Bronchial epithelial cell (primary cell): ENCODE results near the gene NFASC. TPM values are rescaled to one million over a fixed set of nuclear protein-coding genes. Genes with fewer than 3 reads are reported as not detected.

Experiments used
- DNase-seq: peaks from one replicate; pipeline ENCODE4 v3.0.0-alpha.2; 2010; ENCODE audit warnings: low read depth
- FAIRE-seq: peaks from 2 replicates; lab custom pipeline; 2011; peaks lifted over from hg19 to GRCh38; lab: Jason Lieb, UNC
- H3K27me3 ChIP-seq: 2 replicates; pipeline ENCODE4 v1.5.1; 2011; ENCODE audit warnings: low read length; ENCODE audit not compliant: control insufficient read depth, insufficient read depth
- H3K36me3 ChIP-seq: 2 replicates; pipeline ENCODE4 v1.5.1; 2011; ENCODE audit warnings: low read length; ENCODE audit not compliant: control insufficient read depth, insufficient read depth
- H3K4me3 ChIP-seq: 2 replicates; pipeline ENCODE4 v1.5.1; 2011; ENCODE audit warnings: mild to moderate bottlenecking, low read depth, low read length, control low read depth
- CTCF ChIP-seq: IDR thresholded peaks from 2 replicates; pipeline ENCODE4 v1.5.1; 2011; ENCODE audit warnings: mild to moderate bottlenecking, moderate library complexity, low read length, control low read depth, inconsistent platforms; ENCODE audit not compliant: insufficient read depth, severe bottlenecking
- total RNA-seq: library from RNA; depleted of rRNA; stranded (reverse); fragments of >200 nt; gene quantifications from 2 replicates; pipeline ENCODE4 v1.2.1, GENCODE V29; 2014

The NFASC gene
- total RNA-seq, 1 donor from 2014 or later = 0.53 TPM

GRCh38 chr1:204836856-204837255 lies 33.8 kb upstream of the NFASC start:
- FAIRE-seq (no peak), DNase-seq (no peak)
- no peak overlapping the region for H3K4me3 ChIP-seq

GRCh38 chr1:204837440-204838084 lies 33.1 kb upstream of the NFASC start:
- Histone ChIP-seq H3K27me3 (peaks cover 4% of the 10 kb centered on the region), H3K4me3 (no peak overlapping the region), H3K36me3 (no peaks in the 10 kb centered on the region)
- TF ChIP-seq CTCF = no peak
- peak; percentile 62 for FAIRE-seq
- peak; percentile 36 for DNase-seq

More at GRCh38 chr1:204836856-204837255, 33.8 kb upstream of the NFASC start:
- TF ChIP-seq CTCF = no peak
- H3K27me3 ChIP-seq = peaks cover 4% of the 10 kb centered on the region
- no peaks in the 10 kb centered on the region for H3K36me3 ChIP-seq

- no peak for DNase-seq
- H3K27me3 ChIP-seq = no peaks in the 10 kb centered on the region
- no peak for FAIRE-seq
Measured at GRCh38 chr1:204841316-204841715, 29.3 kb upstream of the NFASC start.

GRCh38 chr1:204841798-204842197 lies 28.9 kb upstream of the NFASC start:
- no peak for FAIRE-seq
- H3K4me3 ChIP-seq = no peak overlapping the region
- no peak for DNase-seq
- TF ChIP-seq CTCF = no peak
- H3K36me3 ChIP-seq = no peaks in the 10 kb centered on the region
- H3K27me3 ChIP-seq = no peaks in the 10 kb centered on the region

More at GRCh38 chr1:204841316-204841715, 29.3 kb upstream of the NFASC start:
- no peak for TF ChIP-seq CTCF
- no peak overlapping the region for H3K4me3 ChIP-seq
- H3K36me3 ChIP-seq = no peaks in the 10 kb centered on the region

GRCh38 chr1:204842369-204842768 lies 28.3 kb upstream of the NFASC start:
- DNase-seq (no peak), FAIRE-seq (no peak)
- H3K4me3 ChIP-seq = no peak overlapping the region
- H3K36me3 ChIP-seq = no peaks in the 10 kb centered on the region
- no peak for TF ChIP-seq CTCF
- no peaks in the 10 kb centered on the region for H3K27me3 ChIP-seq

- FAIRE-seq (no peak), DNase-seq (no peak)
- Histone ChIP-seq H3K4me3 (no peak overlapping the region), H3K27me3 (no peaks in the 10 kb centered on the region), H3K36me3 (no peaks in the 10 kb centered on the region)
- no peak for TF ChIP-seq CTCF
Measured at GRCh38 chr1:204842892-204843291, 27.8 kb upstream of the NFASC start.
